Sigmoid colon (tissue), 4 donors: ENCODE results near the gene ALPP.

Experiments used
- CTCF ChIP-seq, 4 experiments: fragments of 450-650 bp in 3 of 4; fragments of 200-600 bp in 1 of 4; IDR thresholded peaks; one replicate each; pipeline ENCODE4 v1.5.1; 2016 to 2019; ENCODE audit warnings: antibody characterized with exemption in 4 of 4, mild to moderate bottlenecking in 3 of 4, moderate library complexity in 2 of 4
- POLR2A ChIP-seq, 2 donors: fragments of 450-650 bp; IDR thresholded peaks; one replicate each; pipeline ENCODE4 v1.6.1; 2016; ENCODE audit warnings: antibody characterized with exemption in 2 of 2, mild to moderate bottlenecking in 2 of 2, moderate library complexity in 2 of 2
- POLR2AphosphoS5 ChIP-seq, 4 donors: sonication (generic); formaldehyde crosslinking; IDR thresholded peaks; one replicate each; pipeline ENCODE4 v1.6.1; 2017; ENCODE audit warnings: antibody characterized with exemption in 4 of 4

- TF ChIP-seq CTCF (IDR thresholded peaks at IDR 0.05): no peak
- TF ChIP-seq POLR2A (IDR thresholded peaks at IDR 0.05): no peak
- TF ChIP-seq POLR2AphosphoS5 (IDR thresholded peaks at IDR 0.05): no peak
Measured at GRCh38 chr2:232386490-232386739, 7.9 kb downstream of the ALPP start.
